Epithelial cell of prostate (primary cell): ENCODE results near the gene NOD2.
A peak's percentile ranks its signal among the peaks of the same experiment; 100 is the strongest.

Experiments
- DNase-seq: peaks from one replicate; pipeline ENCODE4 v3.0.0-alpha.2; 2011; ENCODE audit warnings: low read depth, low spot score
- H3K27ac ChIP-seq: fragments of 450-650 bp; 2 replicates; pipeline ENCODE4 v1.5.1; 2017; ENCODE audit warnings: mild to moderate bottlenecking

The NOD2 gene

GRCh38 chr16:50688083-50688482 lies 5.3 kb upstream of the NOD2 start:
- no peak overlapping the region for H3K27ac ChIP-seq
- DNase-seq, result no peak

- H3K27ac ChIP-seq, result no peak overlapping the region
- no peak for DNase-seq
Observed at GRCh38 chr16:50688867-50689266, 4.5 kb upstream of the NOD2 start.

GRCh38 chr16:50690177-50690576 lies 3.2 kb upstream of the NOD2 start:
- no peak overlapping the region for H3K27ac ChIP-seq
- no peak for DNase-seq

- no peak overlapping the region for H3K27ac ChIP-seq
- no peak for DNase-seq
Observed at GRCh38 chr16:50692644-50692998, 785 bp upstream of the NOD2 start.

GRCh38 chr16:50694206-50694605 lies 800 bp downstream of the NOD2 start:
- H3K27ac ChIP-seq, result no peak overlapping the region
- no peak for DNase-seq

- peak overlapping the region; percentile 59 for H3K27ac ChIP-seq
- no peak for DNase-seq
Observed at GRCh38 chr16:50695017-50696000, 1.9 kb downstream of the NOD2 start.

GRCh38 chr16:50696126-50696525 lies 2.7 kb downstream of the NOD2 start:
- peak overlapping the region; percentile 59 for H3K27ac ChIP-seq
- no peak for DNase-seq

- peak; percentile 92 for DNase-seq
- peak overlapping the region; percentile 59 for H3K27ac ChIP-seq
Observed at GRCh38 chr16:50696575-50697420, 3.4 kb downstream of the NOD2 start.

- no peak for DNase-seq
- peak overlapping the region; percentile 59 for H3K27ac ChIP-seq
Observed at GRCh38 chr16:50697421-50697715, 4.0 kb downstream of the NOD2 start.

- no peak for DNase-seq
- peak overlapping the region; percentile 59 for H3K27ac ChIP-seq
Observed at GRCh38 chr16:50697881-50698767, 4.7 kb downstream of the NOD2 start.

- peak; percentile 97 for DNase-seq
- H3K27ac ChIP-seq, result peak overlapping the region; percentile 83
Observed at GRCh38 chr16:50699326-50700159, 6.1 kb downstream of the NOD2 start.

GRCh38 chr16:50702725-50703124 lies 9.3 kb downstream of the NOD2 start:
- DNase-seq, result no peak
- H3K27ac ChIP-seq, result peak overlapping the region; percentile 35

GRCh38 chr16:50704245-50704644 lies 10.8 kb downstream of the NOD2 start:
- H3K27ac ChIP-seq, result no peak overlapping the region
- DNase-seq, result no peak

GRCh38 chr16:50705436-50706110 lies 12.2 kb downstream of the NOD2 start:
- peak overlapping the region; percentile 40 for H3K27ac ChIP-seq
- DNase-seq, result no peak

- no peak for DNase-seq
- peak overlapping the region; percentile 40 for H3K27ac ChIP-seq
Observed at GRCh38 chr16:50706250-50706649, 12.8 kb downstream of the NOD2 start.

- H3K27ac ChIP-seq, result no peak overlapping the region
- no peak for DNase-seq
Observed at GRCh38 chr16:50708373-50709060, 15.1 kb downstream of the NOD2 start.

GRCh38 chr16:50709061-50709684 lies 15.8 kb downstream of the NOD2 start:
- no peak for DNase-seq
- H3K27ac ChIP-seq, result no peak overlapping the region

- H3K27ac ChIP-seq, result no peak overlapping the region
- no peak for DNase-seq
Observed at GRCh38 chr16:50709980-50710379, 16.6 kb downstream of the NOD2 start.
